LoVo (cell line): ENCODE data around the gene PPP1R3F.
"Not testable (repeated sequence)": the region's sequence is repeated elsewhere in the genome, so short reads cannot be mapped to it uniquely, and the experiment has no call there.

Source experiments
- DNase-seq: peaks from one replicate; pipeline ENCODE4 v3.0.0-alpha.2; 2016; ENCODE audit warnings: low spot score

Gene PPP1R3F

GRCh38 chrX:49316085-49316484, 46.5 kb downstream of the PPP1R3F start:
- no peak for DNase-seq

- not testable (repeated sequence) for DNase-seq
Observed at GRCh38 chrX:49321737-49322136, 52.1 kb downstream of the PPP1R3F start, which contains the start of gene GAGE12J. GAGE12J (plus strand) TSS chrX:49322037; CDS start chrX:49323194, 1,157 bp downstream.

DNA sequence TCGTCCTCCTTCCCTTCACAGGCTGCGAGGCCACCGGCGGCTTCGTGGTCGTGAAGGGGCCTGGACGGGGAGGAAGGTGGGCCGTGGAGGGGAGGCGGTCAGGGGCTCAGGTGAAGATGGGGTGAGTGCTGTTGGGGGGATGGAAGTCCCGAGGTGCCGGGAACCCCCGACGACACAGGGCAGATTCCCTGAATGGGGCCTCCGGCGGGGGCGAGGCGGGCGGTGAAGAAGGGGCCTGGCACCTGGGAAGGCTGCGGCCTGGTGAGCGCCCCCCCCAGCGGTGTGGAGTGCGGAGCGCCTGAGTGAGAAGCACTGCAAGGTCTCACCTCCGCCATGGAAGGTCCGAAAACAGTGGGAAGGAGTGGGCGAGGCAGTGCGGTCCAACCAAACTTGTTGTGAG, 52.7 kb downstream of the PPP1R3F start:
- DNase-seq, result not testable (repeated sequence)

- DNase-seq, result not testable (repeated sequence)
Observed at GRCh38 chrX:49323735-49324134, 54.1 kb downstream of the PPP1R3F start.

DNA sequence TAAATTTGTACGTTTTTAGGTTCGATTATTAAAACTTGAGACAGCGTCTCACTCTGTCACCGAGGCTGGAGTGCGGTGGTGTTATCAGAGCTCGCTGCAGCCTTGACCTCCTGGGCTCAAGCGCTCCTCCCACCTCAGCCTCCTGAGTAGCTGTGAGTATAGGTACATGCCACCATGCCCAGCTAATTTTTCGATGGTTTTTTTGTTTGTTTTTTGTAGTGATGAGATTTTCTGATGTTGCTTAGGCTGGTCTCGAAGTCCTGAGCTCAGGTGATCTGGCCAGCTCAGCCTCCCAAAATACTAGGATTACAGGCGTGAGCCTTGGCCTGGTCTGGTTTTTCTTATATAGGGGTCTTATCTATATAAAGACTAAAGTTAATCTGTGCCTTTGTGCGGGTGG, 60.8 kb downstream of the PPP1R3F start:
- not testable (repeated sequence) for DNase-seq

DNA sequence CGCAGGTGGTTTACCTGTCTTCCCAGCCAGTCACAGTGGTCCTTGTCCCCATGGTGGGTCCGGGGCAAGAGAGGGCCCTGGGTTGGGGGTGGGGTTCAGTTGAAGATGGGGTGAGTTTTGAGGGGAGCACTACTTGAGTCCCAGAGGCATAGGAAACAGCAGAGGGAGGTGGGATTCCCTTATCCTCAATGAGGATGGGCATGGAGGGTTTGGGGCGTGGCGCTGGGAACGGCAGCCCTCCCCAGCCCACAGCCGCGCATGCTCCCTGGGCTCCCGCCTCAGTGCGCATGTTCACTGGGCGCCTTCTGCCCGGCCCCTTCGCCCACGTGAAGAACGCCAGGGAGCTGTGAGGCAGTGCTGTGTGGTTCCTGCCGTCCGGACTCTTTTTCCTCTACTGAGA, 61.7 kb downstream of the PPP1R3F start, which contains the start of gene GAGE13:
TSS of gene GAGE13 (plus strand) at position 301 of the 400 bp plus-strand sequence. CDS start 1,156 bp downstream, outside the sequence.
- not testable (repeated sequence) for DNase-seq

DNA sequence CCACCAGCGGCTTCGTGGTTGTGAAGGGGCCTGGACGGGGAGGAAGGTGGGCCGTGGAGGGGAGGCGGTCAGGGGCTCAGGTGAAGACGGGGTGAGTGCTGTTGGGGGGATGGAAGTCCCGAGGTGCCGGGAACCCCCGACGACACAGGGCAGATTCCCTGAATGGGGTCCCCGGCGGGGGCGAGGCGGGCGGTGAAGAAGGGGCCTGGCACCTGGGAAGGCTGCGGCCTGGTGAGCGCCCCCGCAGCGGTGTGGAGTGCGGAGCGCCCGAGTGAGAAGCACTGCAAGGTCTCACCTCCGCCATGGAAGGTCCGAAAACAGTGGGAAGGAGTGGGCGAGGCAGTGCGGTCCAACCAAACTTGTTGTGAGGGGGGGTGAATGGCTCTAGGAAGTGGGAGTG, 62.2 kb downstream of the PPP1R3F start:
- not testable (repeated sequence) for DNase-seq
